SK-N-SH treated with all-trans-retinoic acid at 6 μM for 48 hours (cell line): Measurements from ENCODE around the gene KCNH1.
"Not testable (repeated sequence)": the region's sequence is repeated elsewhere in the genome, so short reads cannot be mapped to it uniquely, and the experiment has no call there.

Experiments
- ATAC-seq: fragments of 200-7000 bp; cut with Tn5 transposase; 3 replicates; pipeline ENCODE4 v1.9.1; 2020; ENCODE audit warnings: mild to moderate bottlenecking, moderate library complexity
- BACH2 ChIP-seq: fragments of 250-450 bp; sonication (Bioruptor Pico); IDR thresholded peaks from 2 replicates; pipeline ENCODE4 v1.9.0; 2021; ENCODE audit warnings: mild to moderate bottlenecking, borderline replicate concordance
- CSDC2 ChIP-seq: fragments of 250-450 bp; sonication (Bioruptor Pico); IDR thresholded peaks from 2 replicates; pipeline ENCODE4 v1.5.0; 2020; ENCODE audit warnings: mild to moderate bottlenecking, moderate library complexity
- ESRRG ChIP-seq: fragments of 250-450 bp; sonication (Bioruptor Pico); IDR thresholded peaks from 2 replicates; pipeline ENCODE4 v1.6.1; 2021; ENCODE audit warnings: mild to moderate bottlenecking
- GLIS3 ChIP-seq: fragments of 250-450 bp; sonication (Bioruptor Pico); IDR thresholded peaks from 2 replicates; pipeline ENCODE4 v1.5.0; 2020; ENCODE audit warnings: mild to moderate bottlenecking, moderate library complexity
- ISL1 ChIP-seq: fragments of 250-450 bp; sonication (Bioruptor Pico); IDR thresholded peaks from 2 replicates; pipeline ENCODE4 v2.1.2; 2022; ENCODE audit warnings: mild to moderate bottlenecking, moderate library complexity
- OSR1 ChIP-seq: fragments of 250-450 bp; sonication (Bioruptor Pico); IDR thresholded peaks from 2 replicates; pipeline ENCODE4 v1.8.0; 2022; ENCODE audit warnings: moderate library complexity, mild to moderate bottlenecking, inconsistent platforms
- PPARA ChIP-seq: fragments of 250-450 bp; sonication (Bioruptor Pico); IDR thresholded peaks from 2 replicates; pipeline ENCODE4 v1.5.0; 2020; ENCODE audit warnings: mild to moderate bottlenecking, borderline replicate concordance
- RARB ChIP-seq: fragments of 250-450 bp; sonication (Bioruptor Pico); IDR thresholded peaks from 2 replicates; pipeline ENCODE4 v1.8.0; 2021; ENCODE audit warnings: mild to moderate bottlenecking, moderate library complexity
- SNAI2 ChIP-seq: fragments of 250-450 bp; sonication (Bioruptor Pico); IDR thresholded peaks from 2 replicates; pipeline ENCODE4 v1.5.0; 2020; ENCODE audit warnings: mild to moderate bottlenecking, moderate library complexity
- TCF4 ChIP-seq: fragments of 250-450 bp; sonication (Bioruptor Pico); IDR thresholded peaks from 2 replicates; pipeline ENCODE4 v1.8.0; 2021; ENCODE audit warnings: mild to moderate bottlenecking, moderate library complexity, borderline replicate concordance
- TSHZ2 ChIP-seq: fragments of 250-450 bp; sonication (Bioruptor Pico); IDR thresholded peaks from 2 replicates; pipeline ENCODE4 v1.5.0; 2020; ENCODE audit warnings: mild to moderate bottlenecking, moderate library complexity
- ZC3H10 ChIP-seq: fragments of 250-450 bp; sonication (Bioruptor Pico); IDR thresholded peaks from 2 replicates; pipeline ENCODE4 v1.5.1; 2021; ENCODE audit warnings: mild to moderate bottlenecking, moderate library complexity
- ZFP3 ChIP-seq: fragments of 250-450 bp; sonication (Bioruptor Pico); IDR thresholded peaks from 2 replicates; pipeline ENCODE4 v1.5.0; 2020; ENCODE audit warnings: mild to moderate bottlenecking, moderate library complexity
- ZFP30 ChIP-seq: fragments of 450-650 bp; formaldehyde crosslinking; IDR thresholded peaks from 2 replicates; pipeline ENCODE4 v1.5.0; 2022; ENCODE audit warnings: mild to moderate bottlenecking, moderate library complexity
- ZNF565 ChIP-seq: fragments of 450-650 bp; formaldehyde crosslinking; conservative IDR thresholded peaks from 2 replicates; pipeline ENCODE4 v1.5.0; 2020; ENCODE audit warnings: low read depth, mild to moderate bottlenecking, moderate library complexity
- ZNF70 ChIP-seq: fragments of 450-650 bp; formaldehyde crosslinking; IDR thresholded peaks from 2 replicates; pipeline ENCODE4 v1.5.0; 2020; ENCODE audit warnings: mild to moderate bottlenecking, moderate library complexity
- ZNF8 ChIP-seq: fragments of 450-650 bp; formaldehyde crosslinking; IDR thresholded peaks from 2 replicates; pipeline ENCODE4 v1.5.0; 2020; ENCODE audit warnings: mild to moderate bottlenecking, moderate library complexity
- TF ChIP-seq, protein P1 (sequence below): fragments of 250-450 bp; sonication (Bioruptor Pico); IDR thresholded peaks from 2 replicates; pipeline ENCODE4 v1.5.1; 2020; ENCODE audit warnings: low read depth, mild to moderate bottlenecking, moderate library complexity
- TF ChIP-seq, protein P2 (sequence below): fragments of 250-450 bp; sonication (Bioruptor Pico); IDR thresholded peaks from 2 replicates; pipeline ENCODE4 v1.5.1; 2021; ENCODE audit warnings: mild to moderate bottlenecking, moderate library complexity
- TF ChIP-seq, protein P3 (sequence below): fragments of 250-450 bp; sonication (Bioruptor Pico); IDR thresholded peaks from 2 replicates; pipeline ENCODE4 v1.8.0; 2021; ENCODE audit warnings: low read depth, mild to moderate bottlenecking, moderate library complexity, borderline replicate concordance
- TF ChIP-seq, protein P4 (sequence below): fragments of 250-450 bp; sonication (Bioruptor Pico); IDR thresholded peaks from 2 replicates; pipeline ENCODE4 v1.8.0; 2020; ENCODE audit warnings: mild to moderate bottlenecking, moderate library complexity, borderline replicate concordance

Gene KCNH1

GRCh38 chr1:210663730-210664573, 470.0 kb downstream of the KCNH1 start:
- TF ChIP-seq TCF4 (peak; percentile 98), SNAI2 (CRISPR knock-in tag) (0 out of 2 replicates have a peak, but pooled peaks have one; percentile 33), ZNF70 (CRISPR knock-in tag) (0 out of 2 replicates have a peak, but pooled peaks have one; percentile 25), ISL1 (CRISPR knock-in tag) (peak; percentile 87), ZC3H10 (no peak), BACH2 (CRISPR knock-in tag) (no peak), ZNF8 (CRISPR knock-in tag) (peak; percentile 54; the same call in 1 of the 2 replicates), GLIS3 (CRISPR knock-in tag) (peak; percentile 74; the same call in 1 of the 2 replicates), CSDC2 (no peak), ZFP30 (CRISPR knock-in tag) (no peak), ZFP3 (peak; percentile 50; the same call in 1 of the 2 replicates), TSHZ2 (CRISPR knock-in tag) (peak; percentile 98)
- TF ChIP-seq, protein P1, sequence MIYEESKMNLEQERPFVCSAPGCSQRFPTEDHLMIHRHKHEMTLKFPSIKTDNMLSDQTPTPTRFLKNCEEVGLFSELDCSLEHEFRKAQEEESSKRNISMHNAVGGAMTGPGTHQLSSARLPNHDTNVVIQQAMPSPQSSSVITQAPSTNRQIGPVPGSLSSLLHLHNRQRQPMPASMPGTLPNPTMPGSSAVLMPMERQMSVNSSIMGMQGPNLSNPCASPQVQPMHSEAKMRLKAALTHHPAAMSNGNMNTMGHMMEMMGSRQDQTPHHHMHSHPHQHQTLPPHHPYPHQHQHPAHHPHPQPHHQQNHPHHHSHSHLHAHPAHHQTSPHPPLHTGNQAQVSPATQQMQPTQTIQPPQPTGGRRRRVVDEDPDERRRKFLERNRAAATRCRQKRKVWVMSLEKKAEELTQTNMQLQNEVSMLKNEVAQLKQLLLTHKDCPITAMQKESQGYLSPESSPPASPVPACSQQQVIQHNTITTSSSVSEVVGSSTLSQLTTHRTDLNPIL: peak; percentile 55; the same call in 1 of the 2 replicates
- peak; percentile 69 for ATAC-seq

GRCh38 chr1:210662291-210663050, 471.5 kb downstream of the KCNH1 start:
- no peak for TF ChIP-seq SNAI2 (CRISPR knock-in tag)
- TF ChIP-seq GLIS3 (CRISPR knock-in tag): no peak
- TF ChIP-seq OSR1 (CRISPR knock-in tag): no peak
- TF ChIP-seq, protein P2, sequence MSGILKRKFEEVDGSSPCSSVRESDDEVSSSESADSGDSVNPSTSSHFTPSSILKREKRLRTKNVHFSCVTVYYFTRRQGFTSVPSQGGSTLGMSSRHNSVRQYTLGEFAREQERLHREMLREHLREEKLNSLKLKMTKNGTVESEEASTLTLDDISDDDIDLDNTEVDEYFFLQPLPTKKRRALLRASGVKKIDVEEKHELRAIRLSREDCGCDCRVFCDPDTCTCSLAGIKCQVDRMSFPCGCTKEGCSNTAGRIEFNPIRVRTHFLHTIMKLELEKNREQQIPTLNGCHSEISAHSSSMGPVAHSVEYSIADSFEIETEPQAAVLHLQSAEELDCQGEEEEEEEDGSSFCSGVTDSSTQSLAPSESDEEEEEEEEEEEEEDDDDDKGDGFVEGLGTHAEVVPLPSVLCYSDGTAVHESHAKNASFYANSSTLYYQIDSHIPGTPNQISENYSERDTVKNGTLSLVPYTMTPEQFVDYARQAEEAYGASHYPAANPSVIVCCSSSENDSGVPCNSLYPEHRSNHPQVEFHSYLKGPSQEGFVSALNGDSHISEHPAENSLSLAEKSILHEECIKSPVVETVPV (CRISPR knock-in tag): no peak
- no peak for TF ChIP-seq BACH2 (CRISPR knock-in tag)
- TF ChIP-seq TCF4: no peak
- no peak for TF ChIP-seq ZNF565 (CRISPR knock-in tag)
- no peak for TF ChIP-seq PPARA (CRISPR knock-in tag)
- no peak for TF ChIP-seq TSHZ2 (CRISPR knock-in tag)
- no peak for TF ChIP-seq ZNF70 (CRISPR knock-in tag)
- TF ChIP-seq, protein P3, sequence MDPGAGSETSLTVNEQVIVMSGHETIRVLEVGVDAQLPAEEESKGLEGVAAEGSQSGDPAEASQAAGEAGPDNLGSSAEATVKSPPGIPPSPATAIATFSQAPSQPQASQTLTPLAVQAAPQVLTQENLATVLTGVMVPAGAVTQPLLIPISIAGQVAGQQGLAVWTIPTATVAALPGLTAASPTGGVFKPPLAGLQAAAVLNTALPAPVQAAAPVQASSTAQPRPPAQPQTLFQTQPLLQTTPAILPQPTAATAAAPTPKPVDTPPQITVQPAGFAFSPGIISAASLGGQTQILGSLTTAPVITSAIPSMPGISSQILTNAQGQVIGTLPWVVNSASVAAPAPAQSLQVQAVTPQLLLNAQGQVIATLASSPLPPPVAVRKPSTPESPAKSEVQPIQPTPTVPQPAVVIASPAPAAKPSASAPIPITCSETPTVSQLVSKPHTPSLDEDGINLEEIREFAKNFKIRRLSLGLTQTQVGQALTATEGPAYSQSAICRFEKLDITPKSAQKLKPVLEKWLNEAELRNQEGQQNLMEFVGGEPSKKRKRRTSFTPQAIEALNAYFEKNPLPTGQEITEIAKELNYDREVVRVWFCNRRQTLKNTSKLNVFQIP: no peak
- no peak for TF ChIP-seq ZFP30 (CRISPR knock-in tag)
- no peak for TF ChIP-seq ESRRG (CRISPR knock-in tag)
- TF ChIP-seq, protein P1: no peak
- TF ChIP-seq RARB: no peak
- TF ChIP-seq, protein P4, sequence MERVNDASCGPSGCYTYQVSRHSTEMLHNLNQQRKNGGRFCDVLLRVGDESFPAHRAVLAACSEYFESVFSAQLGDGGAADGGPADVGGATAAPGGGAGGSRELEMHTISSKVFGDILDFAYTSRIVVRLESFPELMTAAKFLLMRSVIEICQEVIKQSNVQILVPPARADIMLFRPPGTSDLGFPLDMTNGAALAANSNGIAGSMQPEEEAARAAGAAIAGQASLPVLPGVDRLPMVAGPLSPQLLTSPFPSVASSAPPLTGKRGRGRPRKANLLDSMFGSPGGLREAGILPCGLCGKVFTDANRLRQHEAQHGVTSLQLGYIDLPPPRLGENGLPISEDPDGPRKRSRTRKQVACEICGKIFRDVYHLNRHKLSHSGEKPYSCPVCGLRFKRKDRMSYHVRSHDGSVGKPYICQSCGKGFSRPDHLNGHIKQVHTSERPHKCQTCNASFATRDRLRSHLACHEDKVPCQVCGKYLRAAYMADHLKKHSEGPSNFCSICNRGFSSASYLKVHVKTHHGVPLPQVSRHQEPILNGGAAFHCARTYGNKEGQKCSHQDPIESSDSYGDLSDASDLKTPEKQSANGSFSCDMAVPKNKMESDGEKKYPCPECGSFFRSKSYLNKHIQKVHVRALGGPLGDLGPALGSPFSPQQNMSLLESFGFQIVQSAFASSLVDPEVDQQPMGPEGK (CRISPR knock-in tag): no peak
- no peak for TF ChIP-seq ZNF8 (CRISPR knock-in tag)
- TF ChIP-seq CSDC2: no peak
- TF ChIP-seq ISL1 (CRISPR knock-in tag): no peak
- no peak for TF ChIP-seq ZC3H10
- no peak for ATAC-seq

DNA sequence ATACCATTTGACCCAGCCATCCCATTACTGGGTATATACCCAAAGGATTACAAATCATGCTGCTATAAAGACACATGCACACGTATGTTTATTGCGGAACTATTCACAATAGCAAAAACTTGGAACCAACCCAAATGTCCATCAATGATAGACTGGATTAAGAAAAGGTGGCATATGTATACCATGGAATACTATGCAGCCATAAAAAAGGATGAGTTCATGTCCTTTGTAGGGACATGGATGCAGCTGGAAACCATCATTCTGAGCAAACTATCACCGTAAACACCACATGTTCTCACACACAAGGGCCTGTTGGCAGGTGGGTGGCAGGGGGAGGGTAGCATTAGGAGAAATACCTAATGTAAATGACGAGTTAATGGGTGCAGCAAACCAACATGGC, 472.4 kb downstream of the KCNH1 start:
- ATAC-seq: not testable (repeated sequence)
